MG63 (cell line): ENCODE data around the gene RASA3. TPM values are rescaled to one million over a fixed set of nuclear protein-coding genes. Genes with fewer than 3 reads are reported as not detected.
A peak's percentile ranks its signal among the peaks of the same experiment; 100 is the strongest.

Experiments
- DNase-seq: peaks from one replicate; pipeline ENCODE4 v3.0.0-alpha.2; 2020
- H3K27me3 ChIP-seq: fragments of 250-450 bp; sonication (Bioruptor Pico); 2 replicates; pipeline ENCODE4 v1.5.1; 2020; ENCODE audit warnings: mild to moderate bottlenecking, moderate library complexity
- H3K36me3 ChIP-seq: fragments of 250-450 bp; sonication (Bioruptor Pico); 2 replicates; pipeline ENCODE4 v1.5.1; 2020; ENCODE audit warnings: mild to moderate bottlenecking, moderate library complexity
- H3K4me3 ChIP-seq: fragments of 250-450 bp; sonication (Bioruptor Pico); 2 replicates; pipeline ENCODE4 v1.5.1; 2020; ENCODE audit warnings: mild to moderate bottlenecking, moderate library complexity
- H3K9me3 ChIP-seq: fragments of 250-450 bp; sonication (Bioruptor Pico); 2 replicates; pipeline ENCODE4 v1.5.1; 2020; ENCODE audit warnings: mild to moderate bottlenecking, moderate library complexity
- total RNA-seq: library from RNA; depleted of rRNA; stranded (reverse); fragments of >200 nt; shearing (Covaris generic); gene quantifications from 2 replicates; pipeline ENCODE4 v1.2.3, GENCODE V29; 2014; ENCODE audit warnings: low replicate concordance; rRNA removed

The RASA3 gene
- total RNA-seq, 1 experiment from 2014 or later: 21.7 TPM

GRCh38 chr13:113934576-113934975, 197.8 kb downstream of the RASA3 start:
- DNase-seq: no peak
- Histone ChIP-seq H3K27me3 (no peaks in the 10 kb centered on the region), H3K36me3 (no peaks in the 10 kb centered on the region), H3K9me3 (no peaks in the 10 kb centered on the region), H3K4me3 (no peak overlapping the region)

GRCh38 chr13:113933901-113934300, 198.5 kb downstream of the RASA3 start:
- no peak overlapping the region for H3K4me3 ChIP-seq
- H3K27me3 ChIP-seq: no peaks in the 10 kb centered on the region
- H3K9me3 ChIP-seq: no peaks in the 10 kb centered on the region
- DNase-seq: no peak
- H3K36me3 ChIP-seq: no peaks in the 10 kb centered on the region

GRCh38 chr13:113931841-113932459, 200.5 kb downstream of the RASA3 start:
- no peaks in the 10 kb centered on the region for H3K9me3 ChIP-seq
- no peak for DNase-seq
- no peaks in the 10 kb centered on the region for H3K27me3 ChIP-seq
- no peak overlapping the region for H3K4me3 ChIP-seq
- no peaks in the 10 kb centered on the region for H3K36me3 ChIP-seq

GRCh38 chr13:113930671-113931637, 201.5 kb downstream of the RASA3 start:
- DNase-seq: no peak
- H3K36me3 ChIP-seq: no peaks in the 10 kb centered on the region
- no peaks in the 10 kb centered on the region for H3K27me3 ChIP-seq
- H3K4me3 ChIP-seq: no peak overlapping the region
- no peaks in the 10 kb centered on the region for H3K9me3 ChIP-seq

GRCh38 chr13:113929628-113930615, 202.5 kb downstream of the RASA3 start:
- H3K9me3 ChIP-seq: no peaks in the 10 kb centered on the region
- no peak overlapping the region for H3K4me3 ChIP-seq
- H3K27me3 ChIP-seq: no peaks in the 10 kb centered on the region
- no peaks in the 10 kb centered on the region for H3K36me3 ChIP-seq
- DNase-seq: no peak

GRCh38 chr13:113928685-113929627, 203.5 kb downstream of the RASA3 start:
- H3K4me3 ChIP-seq: no peak overlapping the region
- H3K9me3 ChIP-seq: no peaks in the 10 kb centered on the region
- H3K36me3 ChIP-seq: no peaks in the 10 kb centered on the region
- no peaks in the 10 kb centered on the region for H3K27me3 ChIP-seq
- peak; percentile 95 for DNase-seq

Other genes starting within 250 kb of the RASA3 start
- not detected in 2 replicates for gene C13orf46, start 158.5 kb downstream of the RASA3 start, total RNA-seq
- gene CFAP97D2, start 46.6 kb upstream of the RASA3 start, total RNA-seq: not detected in 2 replicates
- gene CDC16, start 102.3 kb upstream of the RASA3 start, total RNA-seq: 71.6 and 76.6 TPM in 2 replicates
- gene UPF3A, start 149.0 kb upstream of the RASA3 start, total RNA-seq: 15.4 and 18.1 TPM in 2 replicates
- 5.0 and 20.2 TPM in 2 replicates for gene CHAMP1, start 181.9 kb upstream of the RASA3 start, total RNA-seq